ENCODE results near the gene ZBTB7B.

DNA sequence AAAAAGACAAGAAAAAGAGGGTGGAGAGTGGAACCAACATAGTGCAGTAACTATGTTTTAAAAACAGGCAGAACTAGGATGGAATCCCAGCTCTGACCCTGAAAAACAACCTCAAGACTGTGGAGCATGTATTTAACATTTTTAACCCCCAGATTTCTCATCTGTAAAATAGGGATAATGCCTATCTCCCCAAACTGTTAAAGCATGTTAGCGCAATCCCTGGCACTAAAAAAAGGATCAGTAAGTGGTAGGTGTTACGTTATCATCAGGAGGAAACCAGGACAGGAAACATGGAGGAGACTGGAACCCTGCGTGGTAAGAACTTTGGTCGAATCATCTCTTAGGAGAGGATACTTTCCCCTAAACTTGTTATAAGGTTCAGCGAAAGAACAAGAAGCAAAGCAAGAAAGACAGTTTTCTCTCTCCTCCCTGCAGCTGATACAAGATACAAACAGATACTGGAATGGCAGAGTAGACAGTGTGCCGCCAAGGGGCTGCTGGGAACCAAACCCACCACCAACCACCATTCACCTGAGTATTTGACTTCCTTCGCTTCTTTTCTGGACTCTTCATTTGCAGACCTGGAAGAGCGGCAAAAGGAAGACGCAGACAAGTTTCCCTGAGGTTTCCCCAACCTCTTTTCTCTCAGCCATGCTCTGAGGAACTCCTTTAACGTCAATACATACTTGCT is 42.0 kb upstream of the ZBTB7B start:
- TF ChIP-seq, protein P1, sequence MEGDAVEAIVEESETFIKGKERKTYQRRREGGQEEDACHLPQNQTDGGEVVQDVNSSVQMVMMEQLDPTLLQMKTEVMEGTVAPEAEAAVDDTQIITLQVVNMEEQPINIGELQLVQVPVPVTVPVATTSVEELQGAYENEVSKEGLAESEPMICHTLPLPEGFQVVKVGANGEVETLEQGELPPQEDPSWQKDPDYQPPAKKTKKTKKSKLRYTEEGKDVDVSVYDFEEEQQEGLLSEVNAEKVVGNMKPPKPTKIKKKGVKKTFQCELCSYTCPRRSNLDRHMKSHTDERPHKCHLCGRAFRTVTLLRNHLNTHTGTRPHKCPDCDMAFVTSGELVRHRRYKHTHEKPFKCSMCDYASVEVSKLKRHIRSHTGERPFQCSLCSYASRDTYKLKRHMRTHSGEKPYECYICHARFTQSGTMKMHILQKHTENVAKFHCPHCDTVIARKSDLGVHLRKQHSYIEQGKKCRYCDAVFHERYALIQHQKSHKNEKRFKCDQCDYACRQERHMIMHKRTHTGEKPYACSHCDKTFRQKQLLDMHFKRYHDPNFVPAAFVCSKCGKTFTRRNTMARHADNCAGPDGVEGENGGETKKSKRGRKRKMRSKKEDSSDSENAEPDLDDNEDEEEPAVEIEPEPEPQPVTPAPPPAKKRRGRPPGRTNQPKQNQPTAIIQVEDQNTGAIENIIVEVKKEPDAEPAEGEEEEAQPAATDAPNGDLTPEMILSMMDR (IDR thresholded peaks at IDR 0.05) = no peak
- TF ChIP-seq POLR2A (IDR thresholded peaks at IDR 0.05) = no peak

All from body of pancreas (tissue), 4 donors.